ENCODE results near the gene NOTCH1. TPM values are rescaled to one million over a fixed set of nuclear protein-coding genes. Genes with fewer than 3 reads are reported as not detected.

Gene NOTCH1
- total RNA-seq, 1 experiment from 2014 or later = 3.2 TPM

DNA sequence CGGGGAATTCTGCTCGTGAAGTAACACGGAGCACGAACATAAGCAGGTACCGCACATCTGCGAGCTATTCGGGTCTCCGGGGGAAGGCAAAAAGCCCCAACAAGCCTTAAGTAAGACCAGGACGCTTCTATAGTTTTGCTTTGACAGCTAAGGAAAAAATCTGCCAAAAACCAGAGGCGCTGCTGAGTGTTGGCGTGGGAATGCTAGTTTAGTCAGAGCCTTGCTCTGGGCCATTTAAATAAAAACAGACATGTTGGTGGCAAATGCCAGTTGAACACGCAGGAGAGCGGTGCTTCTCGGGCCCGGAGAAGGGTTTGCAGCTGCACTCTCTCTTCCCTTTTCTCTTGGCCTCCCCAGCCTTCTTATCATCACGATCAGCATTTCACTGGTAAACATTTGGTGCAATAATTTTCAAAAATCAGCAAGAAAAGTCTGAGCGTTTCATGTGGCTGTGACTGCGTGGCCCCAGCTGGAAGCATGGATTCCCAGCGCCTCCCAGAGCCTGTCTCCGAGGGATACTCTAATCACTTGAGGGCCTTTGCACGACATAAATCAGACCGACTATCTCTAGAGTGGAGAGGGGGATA, 6.4 kb upstream of the NOTCH1 start:
- in situ Hi-C loops (cut with HindIII; ENCODE audit: low pct_unique_long_range_greater_than_20kb, low sequenced_read_pairs) = no loop called here
- DNase-seq (ENCODE audit: low read depth, low spot score) = no peak

DNA sequence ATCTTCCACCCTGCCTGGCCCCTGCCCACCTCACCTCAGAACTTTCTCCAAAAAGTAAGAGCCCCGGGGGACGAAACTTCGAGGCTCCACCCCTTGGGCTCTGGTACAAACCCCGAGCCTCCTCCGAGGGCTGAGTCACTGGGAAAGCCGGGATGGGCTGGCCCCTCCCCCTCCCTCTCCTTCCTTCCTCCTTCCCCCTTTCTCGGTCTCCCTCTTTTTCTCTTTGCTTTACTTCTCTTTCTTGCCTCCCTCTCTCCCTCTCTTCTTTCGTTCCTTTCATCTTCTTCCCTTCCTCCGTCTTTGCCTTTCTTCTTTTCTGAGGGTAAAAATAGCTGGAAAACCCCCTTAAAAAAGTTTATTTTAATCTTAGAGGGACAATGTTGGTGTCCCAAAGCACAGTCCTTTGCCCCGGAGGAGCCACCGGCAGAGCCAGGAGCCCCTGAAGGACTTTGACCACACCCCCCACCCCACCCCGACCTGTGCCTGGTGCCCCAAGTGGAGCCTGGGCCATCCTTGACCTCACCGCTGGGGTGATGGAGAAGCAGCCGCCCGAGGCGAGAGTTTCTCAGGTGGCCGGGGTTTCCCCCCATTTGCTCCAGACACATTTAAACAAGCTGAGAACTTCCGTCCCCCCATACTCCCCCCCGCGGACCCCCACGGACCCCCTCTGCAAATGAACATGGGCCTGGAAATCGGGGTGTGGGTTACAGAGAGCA, 5.7 kb upstream of the NOTCH1 start:
- no peak for DNase-seq (ENCODE audit: low read depth, low spot score)
- in situ Hi-C loops (cut with HindIII; ENCODE audit: low pct_unique_long_range_greater_than_20kb, low sequenced_read_pairs) = no loop called here

DNA sequence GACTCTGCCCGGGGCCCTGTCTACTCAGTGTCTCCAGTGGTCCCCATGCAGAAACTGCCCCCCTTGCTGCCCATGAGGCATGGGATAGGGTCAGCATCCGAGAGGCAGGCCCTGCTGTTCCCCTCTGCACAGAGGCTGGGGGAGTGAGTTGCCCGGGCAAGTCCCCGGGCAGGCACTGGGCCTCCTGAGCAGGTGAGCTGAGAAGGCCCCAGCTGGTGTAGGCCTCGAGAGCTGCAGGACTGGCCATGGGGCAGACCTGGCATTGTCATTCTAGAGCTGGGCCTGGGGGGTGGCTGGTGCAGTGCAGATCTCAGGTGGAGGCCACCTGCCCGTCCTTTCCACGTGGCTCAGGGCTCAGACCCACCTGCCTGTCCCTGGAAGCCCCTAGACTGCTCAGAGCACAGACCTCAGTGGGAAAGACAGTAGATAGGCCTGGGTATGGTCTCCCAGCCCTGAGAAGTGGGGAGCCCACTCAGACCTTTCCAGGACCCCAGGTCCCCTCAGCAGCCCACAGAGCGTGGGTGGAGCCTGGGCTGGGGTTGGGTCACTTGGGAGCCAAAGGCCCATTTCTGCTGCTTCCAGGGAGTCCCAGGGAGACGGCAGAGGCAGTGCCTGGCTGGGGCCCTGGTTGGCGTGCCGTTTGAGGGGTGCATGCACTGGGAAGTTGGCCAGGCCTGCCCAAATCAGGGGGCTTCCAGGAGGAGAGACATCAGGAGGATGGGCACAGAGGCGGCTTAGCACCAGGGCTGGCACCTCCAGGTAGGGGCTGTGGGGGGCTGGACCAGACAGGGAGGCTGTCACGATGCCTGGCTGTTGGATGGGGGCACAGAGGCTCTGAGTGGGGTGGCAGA, 4.8 kb upstream of the NOTCH1 start:
- DNase-seq (ENCODE audit: low read depth, low spot score) = no peak
- in situ Hi-C loops (cut with HindIII; ENCODE audit: low pct_unique_long_range_greater_than_20kb, low sequenced_read_pairs) = no loop called here

DNA sequence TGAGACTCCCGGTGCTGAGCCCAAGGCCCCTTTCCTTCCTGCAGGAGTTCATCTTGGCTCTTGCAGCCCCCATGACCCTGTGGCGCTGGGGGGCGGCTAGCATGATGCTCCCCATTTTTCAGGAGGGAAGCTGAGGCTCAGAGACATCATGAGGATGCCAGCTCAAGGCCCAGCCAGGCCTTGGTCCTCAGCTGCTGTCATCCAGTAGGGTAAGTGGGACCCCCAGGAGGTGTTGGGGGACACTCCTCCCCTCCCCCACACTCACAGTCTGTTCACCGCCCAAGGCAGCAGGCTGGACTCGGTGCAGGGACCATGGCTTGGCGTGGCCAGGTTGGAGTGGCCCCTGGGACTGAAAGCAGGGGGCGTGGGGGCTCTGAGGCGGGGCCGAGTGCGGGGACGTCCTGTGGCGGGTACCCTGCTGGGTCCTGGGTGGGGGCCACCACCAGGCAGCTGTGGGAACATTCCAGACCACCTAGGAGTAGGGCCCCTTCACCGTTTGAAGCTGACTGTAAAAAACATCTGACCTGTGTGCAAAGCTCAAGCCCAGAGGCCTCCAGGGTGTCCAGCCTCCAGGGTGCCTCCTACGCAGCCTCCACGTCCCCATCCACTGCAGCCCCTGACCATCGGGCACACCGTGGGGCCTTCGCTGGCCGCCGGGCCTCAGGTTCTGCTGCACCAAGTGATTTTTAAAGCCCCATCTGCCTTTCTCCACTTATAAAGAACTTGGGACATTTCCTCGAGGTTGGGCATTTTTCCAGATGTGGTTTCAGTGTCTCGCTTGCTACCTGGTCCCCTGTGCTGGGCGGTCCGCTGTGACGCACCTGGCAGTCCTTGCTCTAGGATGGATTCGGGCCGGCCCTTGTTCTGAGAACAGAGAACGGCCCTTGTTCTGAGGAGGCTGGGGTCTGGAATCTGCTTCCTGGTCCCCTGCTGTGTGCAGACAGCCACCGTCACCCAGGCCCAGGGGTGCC, 3.4 kb upstream of the NOTCH1 start:
- no peak for DNase-seq (ENCODE audit: low read depth, low spot score)
- in situ Hi-C loops (cut with HindIII; ENCODE audit: low pct_unique_long_range_greater_than_20kb, low sequenced_read_pairs) = no loop called here

DNA sequence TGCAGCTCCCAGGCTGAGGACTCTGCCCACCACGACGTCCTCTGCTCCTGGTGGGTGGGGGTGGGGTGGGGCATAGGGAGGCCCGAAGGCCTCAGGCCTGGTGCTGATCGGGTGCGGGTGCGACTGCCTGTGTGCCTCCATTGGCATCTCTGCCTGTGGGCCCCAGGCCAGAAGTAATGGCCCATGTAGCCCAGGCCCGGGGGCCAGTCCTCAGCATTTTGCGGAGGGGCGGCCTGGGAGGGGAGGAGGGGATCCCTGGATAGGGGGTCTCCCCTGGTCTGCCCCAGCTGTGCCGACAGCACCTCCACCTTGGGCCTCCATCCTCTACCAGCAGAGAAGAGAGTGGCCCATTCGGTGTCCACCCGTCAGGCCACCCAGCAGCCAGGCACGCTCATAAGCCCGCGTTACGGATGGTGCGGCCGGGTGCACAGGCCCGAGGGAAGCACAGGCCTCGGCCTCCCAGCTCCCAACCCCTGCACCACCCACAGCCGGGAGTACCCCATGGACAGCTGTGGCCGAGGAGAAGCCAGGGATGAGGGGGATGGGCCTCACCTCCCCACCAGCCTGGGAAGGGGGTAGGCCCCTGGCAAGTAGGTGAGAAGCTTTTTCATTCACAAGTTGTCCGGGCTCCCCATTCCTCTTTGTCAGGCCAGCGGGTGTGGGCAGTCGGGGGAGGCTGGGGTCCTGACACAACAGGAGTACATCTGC, 1.8 kb upstream of the NOTCH1 start:
- in situ Hi-C loops (cut with HindIII; ENCODE audit: low pct_unique_long_range_greater_than_20kb, low sequenced_read_pairs) = no loop called here
- DNase-seq (ENCODE audit: low read depth, low spot score) = no peak

DNA sequence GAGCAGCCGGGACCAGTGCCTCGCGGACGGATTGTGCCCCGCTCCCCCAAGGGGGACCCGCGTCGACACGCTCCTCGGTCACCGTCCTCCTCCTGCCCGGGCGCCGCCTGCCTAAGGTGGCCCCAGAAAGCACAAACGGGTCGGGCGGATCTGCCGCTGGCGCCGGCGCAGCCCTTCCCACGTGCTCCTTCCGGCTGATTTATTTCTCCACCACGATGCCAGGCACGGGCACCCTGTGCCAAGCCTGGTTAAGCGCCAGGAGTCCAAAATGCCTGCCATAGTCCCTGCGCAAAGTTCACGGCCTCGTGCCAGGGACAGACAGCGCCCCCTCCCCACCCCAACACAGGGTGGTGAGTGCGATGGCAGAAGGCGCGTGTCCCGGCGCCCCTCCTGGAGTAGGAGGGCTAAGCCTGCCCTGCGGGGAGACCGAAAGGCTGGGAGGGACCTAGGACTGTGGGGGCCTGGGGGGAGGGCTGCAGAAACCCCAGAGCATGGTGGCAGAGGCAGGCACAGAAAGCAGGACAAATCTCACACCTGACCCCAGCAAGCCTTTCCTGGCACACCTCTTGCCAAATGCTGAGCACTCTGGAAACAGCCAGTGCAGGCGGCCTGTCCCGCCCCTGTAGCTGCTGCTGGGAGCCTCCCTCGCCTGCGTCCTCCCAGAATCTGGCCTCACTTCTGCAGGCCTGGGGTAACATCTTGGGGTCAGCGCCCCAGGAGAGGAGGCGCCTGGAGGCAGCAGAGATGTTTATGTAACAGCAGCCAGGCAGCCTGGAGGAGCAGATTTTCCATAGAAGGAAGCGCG, 1.1 kb upstream of the NOTCH1 start:
- in situ Hi-C loops (cut with HindIII; ENCODE audit: low pct_unique_long_range_greater_than_20kb, low sequenced_read_pairs) = no loop called here
- no peak for DNase-seq (ENCODE audit: low read depth, low spot score)

DNA sequence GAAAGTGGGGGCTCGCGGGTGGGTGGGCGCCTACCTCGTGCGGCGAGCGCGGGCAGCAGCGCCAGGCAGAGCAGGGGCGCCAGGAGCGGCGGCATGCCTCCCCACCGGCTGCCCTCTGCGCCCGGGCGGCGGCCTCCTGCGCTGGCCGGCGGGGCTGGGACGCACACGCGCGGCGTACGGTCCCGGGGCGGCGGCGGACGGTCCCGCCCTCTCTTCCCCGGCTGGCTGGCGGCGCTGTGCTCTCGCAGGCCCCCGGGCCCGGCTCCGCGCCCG, 220 bp downstream of the NOTCH1 start:
- DNase-seq (ENCODE audit: low read depth, low spot score) = no peak
- in situ Hi-C loops (cut with HindIII; ENCODE audit: low pct_unique_long_range_greater_than_20kb, low sequenced_read_pairs) = no loop called here

DNA sequence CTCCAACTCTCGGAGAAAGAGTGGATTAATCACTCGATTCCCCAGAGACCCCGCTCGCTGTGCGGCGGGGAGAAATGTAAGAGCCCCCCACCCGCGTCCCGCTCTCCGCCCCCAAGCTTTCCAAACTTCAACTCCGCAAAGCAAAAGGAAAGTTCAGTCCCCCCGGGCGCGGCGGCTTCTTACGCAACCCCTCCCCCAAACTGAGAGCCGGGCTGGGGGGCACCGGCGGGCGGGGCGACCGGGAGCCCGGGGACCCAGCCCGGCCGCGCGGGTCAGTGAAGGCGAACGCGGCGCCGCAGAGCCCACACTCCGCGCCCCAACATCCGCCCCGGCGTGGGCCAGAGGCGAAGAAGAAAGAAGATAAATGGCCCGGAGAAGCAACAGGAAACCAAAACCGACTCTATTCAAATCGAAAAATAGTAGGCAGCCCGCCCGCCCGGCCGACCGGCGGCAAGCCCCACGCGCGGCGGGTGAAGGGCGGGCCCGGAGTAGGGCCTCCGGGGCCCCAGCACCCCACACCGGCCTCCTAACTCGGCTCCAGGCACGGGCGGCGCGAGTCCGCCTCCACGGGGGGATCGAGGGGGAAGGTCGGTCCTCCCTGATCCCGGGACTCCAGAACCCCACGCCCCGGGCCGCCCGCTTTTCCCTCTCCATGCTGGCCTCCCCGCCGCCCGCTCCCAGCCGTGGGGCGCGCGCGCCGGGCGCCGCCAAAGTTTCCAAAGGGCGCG, 720 bp downstream of the NOTCH1 start:
- in situ Hi-C loops (cut with HindIII; ENCODE audit: low pct_unique_long_range_greater_than_20kb, low sequenced_read_pairs) = no loop called here
- no peak for DNase-seq (ENCODE audit: low read depth, low spot score)

DNA sequence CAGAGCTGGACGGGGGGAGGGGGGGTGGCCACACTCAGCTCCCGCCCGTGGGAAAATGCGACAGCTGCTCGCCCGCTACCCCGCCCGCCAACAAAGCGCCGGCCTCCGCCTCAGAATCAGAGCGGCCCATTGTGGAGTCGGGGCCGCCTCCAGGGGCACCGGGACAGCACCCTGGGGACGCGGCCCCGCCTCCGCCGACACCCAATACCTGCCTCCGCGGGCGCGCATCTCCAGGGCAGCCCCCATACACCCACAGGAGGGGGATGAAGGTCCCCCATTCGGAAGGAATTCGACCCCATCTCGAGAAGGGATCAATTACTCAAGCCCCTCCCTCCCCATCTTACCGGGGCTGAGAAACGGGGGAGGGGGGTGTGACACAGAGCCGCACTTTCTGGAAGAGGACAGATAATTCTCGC, 1.3 kb downstream of the NOTCH1 start:
- peak; percentile 28 for DNase-seq (ENCODE audit: low read depth, low spot score)
- in situ Hi-C loops (cut with HindIII; ENCODE audit: low pct_unique_long_range_greater_than_20kb, low sequenced_read_pairs) = no loop called here

DNA sequence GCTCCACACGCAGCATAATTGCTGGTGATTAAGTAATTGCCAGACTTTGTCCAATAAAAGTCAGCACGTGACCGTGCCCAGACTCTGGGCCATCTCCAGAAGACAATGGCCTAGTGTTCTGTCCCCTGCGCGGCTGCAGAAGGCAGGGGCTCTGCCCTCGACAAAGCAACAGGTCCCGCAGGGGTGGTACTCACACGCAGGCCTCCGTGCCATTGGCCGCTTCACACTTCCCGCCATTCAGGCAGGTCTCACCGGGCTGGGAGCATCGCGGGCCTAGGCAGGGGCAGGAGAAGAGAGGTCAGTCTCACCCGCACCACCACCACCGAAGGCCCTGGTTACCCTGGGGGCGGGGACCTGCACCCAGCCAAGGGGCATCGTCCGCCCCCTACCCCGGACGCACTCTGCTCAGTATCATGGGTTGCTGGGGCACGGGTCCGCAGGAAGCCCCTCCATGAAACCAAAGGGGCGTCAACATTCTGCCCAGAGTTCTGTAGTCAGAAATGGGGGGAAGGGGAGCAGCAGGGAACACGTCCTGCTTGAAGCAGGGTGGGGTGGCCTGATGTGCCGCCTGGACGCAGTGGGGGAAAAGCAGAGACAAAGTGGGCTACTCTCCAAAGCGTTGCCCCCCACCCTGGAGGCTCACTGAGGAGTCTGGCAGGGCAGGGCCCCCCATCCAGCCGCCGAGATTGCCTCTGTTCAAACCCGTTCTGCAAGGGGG, 1.9 kb downstream of the NOTCH1 start:
- in situ Hi-C loops (cut with HindIII; ENCODE audit: low pct_unique_long_range_greater_than_20kb, low sequenced_read_pairs) = no loop called here
- DNase-seq (ENCODE audit: low read depth, low spot score) = peak; percentile 76

DNA sequence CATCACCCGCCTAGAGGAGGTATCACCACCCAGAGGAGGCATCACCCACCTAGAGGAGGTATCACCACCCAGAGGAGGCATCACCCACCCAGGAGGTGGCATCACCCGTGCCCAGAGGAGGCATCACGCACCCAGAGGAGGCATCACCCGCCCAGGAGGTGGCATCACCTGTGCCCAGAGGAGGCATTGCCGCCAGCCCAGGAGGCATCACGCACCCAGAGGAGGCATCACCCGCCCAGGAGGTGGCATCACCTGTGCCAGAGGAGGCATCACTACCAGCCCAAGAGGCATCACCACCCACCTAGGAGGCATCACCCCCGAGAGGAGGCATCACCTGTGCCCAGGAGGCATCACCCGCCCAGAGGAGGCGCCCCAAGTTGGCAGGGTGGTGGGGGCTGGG, 2.6 kb downstream of the NOTCH1 start:
- in situ Hi-C loops (cut with HindIII; ENCODE audit: low pct_unique_long_range_greater_than_20kb, low sequenced_read_pairs) = no loop called here
- no peak for DNase-seq (ENCODE audit: low read depth, low spot score)

DNA sequence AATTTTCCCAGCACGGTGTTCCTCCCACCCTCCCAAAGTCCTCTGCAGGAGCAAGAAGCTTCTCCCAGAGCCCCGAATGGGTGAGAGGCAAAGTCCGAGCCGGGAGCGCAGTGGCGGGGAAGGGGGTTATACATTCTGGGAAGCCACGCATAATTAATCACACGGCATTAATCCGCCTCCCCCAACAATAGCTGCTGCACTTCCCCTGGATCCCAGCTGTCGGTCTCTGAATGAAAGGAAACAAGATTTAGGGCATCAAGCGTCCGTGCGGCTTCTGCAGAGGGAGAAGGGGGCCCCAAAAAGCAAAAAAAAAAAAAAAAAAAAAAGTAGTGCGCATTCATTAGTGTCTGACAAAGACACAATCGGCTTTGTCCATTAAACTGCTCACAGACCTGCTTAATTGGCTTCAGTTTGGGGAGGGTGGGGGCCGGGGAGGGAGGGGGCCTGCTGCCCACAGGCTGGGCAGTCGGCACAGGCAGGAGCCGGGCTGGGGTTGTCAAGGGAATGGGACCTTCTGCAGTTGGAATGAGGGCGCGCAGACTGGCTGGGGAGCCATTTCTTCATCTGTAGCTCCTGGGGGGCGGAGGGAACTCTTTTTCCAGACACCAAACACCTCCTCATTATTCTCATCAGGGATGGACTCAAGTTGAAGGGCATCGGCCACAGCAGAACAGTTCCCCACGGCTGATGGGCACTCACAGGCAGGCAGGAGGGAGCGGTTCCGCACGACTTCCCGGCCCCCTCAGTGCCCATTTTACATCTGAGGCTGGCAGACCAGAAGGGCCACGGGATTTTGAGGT, 3.4 kb downstream of the NOTCH1 start:
- in situ Hi-C loops (cut with HindIII; ENCODE audit: low pct_unique_long_range_greater_than_20kb, low sequenced_read_pairs) = no loop called here

DNA sequence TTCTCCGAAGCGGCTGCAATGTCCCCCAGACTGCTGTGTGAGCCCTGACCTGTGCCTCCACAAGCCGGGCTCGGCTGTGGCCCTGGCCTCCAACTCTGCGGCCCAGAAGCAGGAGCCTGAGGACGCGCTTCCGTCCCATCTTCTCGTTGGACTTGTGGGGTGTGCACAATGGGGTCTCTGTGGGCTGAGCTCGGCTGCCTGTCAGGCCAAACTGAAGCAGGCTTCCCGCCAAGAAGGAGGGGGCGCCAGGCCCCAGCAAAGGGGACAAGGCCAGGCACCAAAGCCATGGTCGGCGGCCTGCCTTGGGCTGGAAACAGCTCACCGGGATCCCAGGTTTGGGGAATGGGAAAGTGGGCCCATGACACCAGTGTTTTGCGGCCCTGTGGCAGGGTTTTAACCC, 4.1 kb downstream of the NOTCH1 start:
- in situ Hi-C loops (cut with HindIII; ENCODE audit: low pct_unique_long_range_greater_than_20kb, low sequenced_read_pairs) = no loop called here
- DNase-seq (ENCODE audit: low read depth, low spot score) = no peak

More for the DNA sequence above, 3.4 kb downstream of the NOTCH1 start:
- DNase-seq (ENCODE audit: low read depth, low spot score) = no peak

DNA sequence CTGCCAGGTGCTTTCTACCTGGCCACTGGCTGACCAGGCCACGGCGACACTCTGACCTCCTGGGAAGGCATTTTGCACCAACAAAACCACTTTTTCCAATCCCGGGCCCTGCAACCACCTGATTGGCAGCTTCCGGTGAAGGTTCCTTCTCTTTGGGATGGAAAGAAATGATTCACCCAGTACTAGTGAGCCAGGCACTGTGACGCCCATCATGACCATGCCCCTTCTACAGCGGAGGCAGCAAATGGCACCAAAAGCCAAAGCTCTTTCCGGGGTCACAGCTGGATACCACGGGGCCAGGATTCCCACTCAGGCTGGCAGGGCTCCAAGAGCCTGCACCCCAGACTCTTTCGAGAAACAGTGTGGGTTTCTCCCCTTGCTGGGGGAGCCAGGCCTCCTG, 4.7 kb downstream of the NOTCH1 start:
- in situ Hi-C loops (cut with HindIII; ENCODE audit: low pct_unique_long_range_greater_than_20kb, low sequenced_read_pairs) = no loop called here
- DNase-seq (ENCODE audit: low read depth, low spot score) = no peak
